HEK293 (cell line): ENCODE results near the gene ASB8.
A peak's percentile ranks its signal among the peaks of the same experiment; 100 is the strongest.

Experiments
- CTCF ChIA-PET: fragments of 350-600 bp; formaldehyde crosslinking; extraction: SDS; loops from one replicate; lab custom pipeline; 2021; ENCODE audit warnings: antibody characterized with exemption; lab: Yijun Ruan, JAX
- POLR2A ChIA-PET: fragments of 300-600 bp; formaldehyde crosslinking; extraction: SDS; loops from one replicate; lab custom pipeline; 2020; ENCODE audit warnings: antibody characterized with exemption, inconsistent platforms; lab: Yijun Ruan, JAX
- H3K27ac ChIP-seq: fragments of 200-500 bp; sonication (Bioruptor generic); 2 replicates; pipeline ENCODE4 v1.5.1; 2014; ENCODE audit warnings: low read depth, low read length, control low read depth, inconsistent platforms; ENCODE audit errors: extremely low read depth
- H3K36me3 ChIP-seq, 2 experiments: fragments of 200-500 bp in 1 of 2; sonication (Bioruptor generic) in 1 of 2; 1 replicate in 1 of 2; 2 replicates in 1 of 2; pipeline ENCODE4 v1.5.1; 2014 to 2017; ENCODE audit warnings: inconsistent platforms in 2 of 2, low read length in 2 of 2; ENCODE audit not compliant: control insufficient read depth in 2 of 2, insufficient read depth in 1 of 2
- H3K4me1 ChIP-seq: fragments of 200-500 bp; sonication (Bioruptor generic); 2 replicates; pipeline ENCODE4 v1.5.1; 2014; ENCODE audit warnings: mild to moderate bottlenecking, low read length, inconsistent platforms; ENCODE audit not compliant: control insufficient read depth, insufficient read depth
- H3K4me3 ChIP-seq: 2 replicates; pipeline ENCODE4 v1.5.1; 2011; ENCODE audit warnings: low read depth, mild to moderate bottlenecking, control low read depth, low read length, moderate library complexity
- H3K9me3 ChIP-seq: fragments of 200-500 bp; sonication (Bioruptor generic); 2 replicates; pipeline ENCODE4 v1.5.1; 2014; ENCODE audit warnings: low read depth, low read length, inconsistent platforms; ENCODE audit not compliant: control insufficient read depth, insufficient read depth
- GLI4 ChIP-seq: fragments of 450-650 bp; formaldehyde crosslinking; IDR thresholded peaks from 2 replicates; pipeline ENCODE4 v1.5.1; 2016; ENCODE audit warnings: missing biosample characterization, missing genetic modification characterization
- HOXD13 ChIP-seq: sonication (generic); formaldehyde crosslinking; IDR thresholded peaks from 2 replicates; pipeline ENCODE4 v1.8.0; 2022; ENCODE audit warnings: missing genetic modification reagents, borderline replicate concordance
- IKZF3 ChIP-seq: fragments of 450-650 bp; IDR thresholded peaks from 2 replicates; pipeline ENCODE4 v1.5.0; 2018; ENCODE audit warnings: missing biosample characterization, mild to moderate bottlenecking, missing genetic modification characterization, moderate library complexity
- KLF8 ChIP-seq: fragments of 450-650 bp; formaldehyde crosslinking; IDR thresholded peaks from 2 replicates; pipeline ENCODE4 v1.5.1; 2016; ENCODE audit warnings: missing biosample characterization, missing genetic modification characterization
- YY1 ChIP-seq: fragments of 450-650 bp; formaldehyde crosslinking; IDR thresholded peaks from 2 replicates; pipeline ENCODE4 v1.5.1; 2018; ENCODE audit warnings: missing biosample characterization, missing genetic modification characterization
- ZBTB20 ChIP-seq: fragments of 450-650 bp; formaldehyde crosslinking; IDR thresholded peaks from 2 replicates; pipeline ENCODE4 v1.5.1; 2016; ENCODE audit warnings: missing biosample characterization, missing genetic modification characterization
- ZNF10 ChIP-seq: fragments of 450-650 bp; formaldehyde crosslinking; IDR thresholded peaks from 2 replicates; pipeline ENCODE4 v1.5.1; 2017; ENCODE audit warnings: missing biosample characterization, missing genetic modification characterization
- ZNF184 ChIP-seq: fragments of 450-650 bp; IDR thresholded peaks from 2 replicates; pipeline ENCODE4 v1.5.1; 2018; ENCODE audit warnings: missing biosample characterization, mild to moderate bottlenecking, missing genetic modification characterization
- ZNF202 ChIP-seq: fragments of 450-650 bp; formaldehyde crosslinking; IDR thresholded peaks from 2 replicates; pipeline ENCODE4 v1.5.1; 2016; ENCODE audit warnings: missing biosample characterization, missing genetic modification characterization, borderline replicate concordance
- ZNF266 ChIP-seq: fragments of 450-650 bp; formaldehyde crosslinking; IDR thresholded peaks from 2 replicates; pipeline ENCODE4 v1.5.1; 2016; ENCODE audit warnings: missing biosample characterization, missing genetic modification characterization, low read depth
- ZNF302 ChIP-seq: fragments of 450-650 bp; formaldehyde crosslinking; IDR thresholded peaks from 2 replicates; pipeline ENCODE4 v1.5.1; 2016; ENCODE audit warnings: missing biosample characterization, missing genetic modification characterization, low read depth
- ZNF324 ChIP-seq: fragments of 450-650 bp; formaldehyde crosslinking; IDR thresholded peaks from 2 replicates; pipeline ENCODE4 v1.5.1; 2016; ENCODE audit warnings: missing biosample characterization, missing genetic modification characterization
- ZNF350 ChIP-seq: fragments of 450-650 bp; formaldehyde crosslinking; IDR thresholded peaks from 2 replicates; pipeline ENCODE4 v1.5.0; 2017; ENCODE audit warnings: missing biosample characterization, mild to moderate bottlenecking, missing genetic modification characterization
- ZNF404 ChIP-seq: fragments of 450-650 bp; formaldehyde crosslinking; IDR thresholded peaks from 2 replicates; pipeline ENCODE4 v1.5.1; 2017; ENCODE audit warnings: missing biosample characterization, missing genetic modification characterization
- ZNF529 ChIP-seq: fragments of 450-650 bp; formaldehyde crosslinking; IDR thresholded peaks from 2 replicates; pipeline ENCODE4 v1.5.1; 2017; ENCODE audit warnings: missing genetic modification characterization, missing biosample characterization; ENCODE audit not compliant: insufficient replicate concordance
- ZNF654 ChIP-seq: fragments of 450-650 bp; formaldehyde crosslinking; IDR thresholded peaks from 2 replicates; pipeline ENCODE4 v1.5.1; 2016; ENCODE audit warnings: low read depth, missing biosample characterization, missing genetic modification characterization
- ZNF76 ChIP-seq: fragments of 450-650 bp; formaldehyde crosslinking; IDR thresholded peaks from 2 replicates; pipeline ENCODE4; 2016; ENCODE audit warnings: low read depth, missing biosample characterization, missing genetic modification characterization, borderline replicate concordance
- ZSCAN16 ChIP-seq: fragments of 450-650 bp; formaldehyde crosslinking; IDR thresholded peaks from 2 replicates; pipeline ENCODE4 v1.5.1; 2016; ENCODE audit warnings: missing biosample characterization, missing genetic modification characterization
- ZSCAN30 ChIP-seq: fragments of 450-650 bp; IDR thresholded peaks from 2 replicates; pipeline ENCODE4 v1.5.1; 2018; ENCODE audit warnings: missing biosample characterization, mild to moderate bottlenecking, missing genetic modification characterization, moderate library complexity
- ZXDB ChIP-seq: fragments of 450-650 bp; formaldehyde crosslinking; IDR thresholded peaks from 2 replicates; pipeline ENCODE4 v1.5.1; 2016; ENCODE audit warnings: missing biosample characterization, missing genetic modification characterization
- TF ChIP-seq, protein P1 (sequence below): fragments of 450-650 bp; formaldehyde crosslinking; IDR thresholded peaks from 2 replicates; pipeline ENCODE4 v1.5.1; 2017; ENCODE audit warnings: missing biosample characterization, missing genetic modification characterization
- TF ChIP-seq, protein P2 (sequence below): fragments of 450-650 bp; formaldehyde crosslinking; IDR thresholded peaks from 2 replicates; pipeline ENCODE4 v1.5.1; 2016; ENCODE audit warnings: missing biosample characterization, missing genetic modification characterization, low read depth
- TF ChIP-seq, protein P3 (sequence below): fragments of 450-650 bp; formaldehyde crosslinking; IDR thresholded peaks from 2 replicates; pipeline ENCODE4 v1.5.1; 2016; ENCODE audit warnings: missing biosample characterization, missing genetic modification characterization
- TF ChIP-seq, protein P4 (sequence below): fragments of 450-650 bp; IDR thresholded peaks from 2 replicates; pipeline ENCODE4 v1.5.1; 2018; ENCODE audit warnings: missing biosample characterization, mild to moderate bottlenecking, missing genetic modification characterization

Gene ASB8

DNA sequence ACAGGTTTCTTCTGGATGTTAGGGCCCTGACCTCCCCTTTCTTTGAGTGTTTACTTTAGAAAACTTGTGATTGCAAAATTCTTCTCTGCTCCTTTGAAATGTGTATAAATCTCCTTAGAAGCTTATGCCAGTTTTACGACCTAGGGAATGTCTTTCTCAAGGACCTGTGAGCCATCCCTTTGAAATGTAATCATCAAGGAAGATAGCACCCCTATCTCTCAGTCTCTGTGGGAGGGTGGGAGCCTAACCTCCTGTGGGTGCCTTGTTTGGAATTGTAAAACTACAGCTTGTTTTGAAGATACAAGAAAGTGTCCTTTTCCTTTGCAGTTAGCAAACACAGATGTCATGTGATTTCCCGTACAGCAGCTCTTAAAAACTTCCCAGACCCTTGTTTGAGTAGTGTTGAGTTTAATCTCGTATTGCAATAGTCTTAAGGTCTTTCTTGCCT, 42.5 kb upstream of the ASB8 start (continued):
- TF ChIP-seq ZNF529: no peak
- no peak for TF ChIP-seq ZNF184 (tag by site-specific recombination)
- no peak for TF ChIP-seq ZSCAN30 (tag by site-specific recombination)
- no peak for TF ChIP-seq ZNF202 (tag by site-specific recombination)
- TF ChIP-seq, protein P1, sequence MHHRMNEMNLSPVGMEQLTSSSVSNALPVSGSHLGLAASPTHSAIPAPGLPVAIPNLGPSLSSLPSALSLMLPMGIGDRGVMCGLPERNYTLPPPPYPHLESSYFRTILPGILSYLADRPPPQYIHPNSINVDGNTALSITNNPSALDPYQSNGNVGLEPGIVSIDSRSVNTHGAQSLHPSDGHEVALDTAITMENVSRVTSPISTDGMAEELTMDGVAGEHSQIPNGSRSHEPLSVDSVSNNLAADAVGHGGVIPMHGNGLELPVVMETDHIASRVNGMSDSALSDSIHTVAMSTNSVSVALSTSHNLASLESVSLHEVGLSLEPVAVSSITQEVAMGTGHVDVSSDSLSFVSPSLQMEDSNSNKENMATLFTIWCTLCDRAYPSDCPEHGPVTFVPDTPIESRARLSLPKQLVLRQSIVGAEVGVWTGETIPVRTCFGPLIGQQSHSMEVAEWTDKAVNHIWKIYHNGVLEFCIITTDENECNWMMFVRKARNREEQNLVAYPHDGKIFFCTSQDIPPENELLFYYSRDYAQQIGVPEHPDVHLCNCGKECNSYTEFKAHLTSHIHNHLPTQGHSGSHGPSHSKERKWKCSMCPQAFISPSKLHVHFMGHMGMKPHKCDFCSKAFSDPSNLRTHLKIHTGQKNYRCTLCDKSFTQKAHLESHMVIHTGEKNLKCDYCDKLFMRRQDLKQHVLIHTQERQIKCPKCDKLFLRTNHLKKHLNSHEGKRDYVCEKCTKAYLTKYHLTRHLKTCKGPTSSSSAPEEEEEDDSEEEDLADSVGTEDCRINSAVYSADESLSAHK: no peak
- TF ChIP-seq KLF8: no peak
- TF ChIP-seq ZNF654 (tag by site-specific recombination): no peak
- no peak for TF ChIP-seq HOXD13 (CRISPR knock-in tag)
- 0 out of 2 replicates have a peak, but pooled peaks have one; percentile 38 for TF ChIP-seq ZBTB20 (tag by site-specific recombination)
- TF ChIP-seq YY1 (tag by site-specific recombination): no peak

DNA sequence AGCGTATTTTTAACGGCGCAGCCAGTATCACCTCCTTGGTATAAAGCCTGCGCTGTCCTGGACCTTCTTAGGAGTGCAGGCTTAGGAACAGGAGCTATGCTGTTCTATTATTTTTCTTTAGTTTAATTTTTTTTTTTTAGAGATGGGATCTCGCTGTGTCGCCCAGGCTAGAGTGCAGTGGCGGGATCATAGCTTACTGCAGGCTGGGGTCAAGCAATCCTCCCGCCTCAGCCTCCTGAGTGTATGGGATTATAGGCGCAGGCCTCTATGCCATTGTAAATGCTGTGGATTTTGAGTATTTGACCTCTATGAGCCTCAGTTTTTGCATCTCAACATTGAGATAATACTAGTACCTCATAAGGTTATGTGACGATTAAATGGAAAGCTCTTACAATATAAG, 41.7 kb upstream of the ASB8 start:
- TF ChIP-seq, protein P2, sequence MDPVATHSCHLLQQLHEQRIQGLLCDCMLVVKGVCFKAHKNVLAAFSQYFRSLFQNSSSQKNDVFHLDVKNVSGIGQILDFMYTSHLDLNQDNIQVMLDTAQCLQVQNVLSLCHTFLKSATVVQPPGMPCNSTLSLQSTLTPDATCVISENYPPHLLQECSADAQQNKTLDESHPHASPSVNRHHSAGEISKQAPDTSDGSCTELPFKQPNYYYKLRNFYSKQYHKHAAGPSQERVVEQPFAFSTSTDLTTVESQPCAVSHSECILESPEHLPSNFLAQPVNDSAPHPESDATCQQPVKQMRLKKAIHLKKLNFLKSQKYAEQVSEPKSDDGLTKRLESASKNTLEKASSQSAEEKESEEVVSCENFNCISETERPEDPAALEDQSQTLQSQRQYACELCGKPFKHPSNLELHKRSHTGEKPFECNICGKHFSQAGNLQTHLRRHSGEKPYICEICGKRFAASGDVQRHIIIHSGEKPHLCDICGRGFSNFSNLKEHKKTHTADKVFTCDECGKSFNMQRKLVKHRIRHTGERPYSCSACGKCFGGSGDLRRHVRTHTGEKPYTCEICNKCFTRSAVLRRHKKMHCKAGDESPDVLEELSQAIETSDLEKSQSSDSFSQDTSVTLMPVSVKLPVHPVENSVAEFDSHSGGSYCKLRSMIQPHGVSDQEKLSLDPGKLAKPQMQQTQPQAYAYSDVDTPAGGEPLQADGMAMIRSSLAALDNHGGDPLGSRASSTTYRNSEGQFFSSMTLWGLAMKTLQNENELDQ: no peak
- TF ChIP-seq ZXDB (tag by site-specific recombination): no peak
- Histone ChIP-seq H3K9me3 (no peaks in the 10 kb centered on the region), H3K4me3 (peak overlapping the region; percentile 71), H3K36me3 (no peaks in the 10 kb centered on the region), H3K27ac (peak overlapping the region; percentile 43; the same call in 1 of the 2 replicates), H3K4me1 (peaks cover 16% of the 10 kb centered on the region)
- CTCF ChIA-PET: interaction anchor here (0.7 to 2.9 kb wide), 5 partner anchors 10 to 419 kb away, joined by 3 to 19 read pairs (median 4); no protein-coding TSS in a partner anchor
- POLR2A ChIA-PET: interaction anchor here (0.9 kb wide), 1 partner anchor 419 kb away, joined by 3 read pairs; no protein-coding TSS in a partner anchor

DNA sequence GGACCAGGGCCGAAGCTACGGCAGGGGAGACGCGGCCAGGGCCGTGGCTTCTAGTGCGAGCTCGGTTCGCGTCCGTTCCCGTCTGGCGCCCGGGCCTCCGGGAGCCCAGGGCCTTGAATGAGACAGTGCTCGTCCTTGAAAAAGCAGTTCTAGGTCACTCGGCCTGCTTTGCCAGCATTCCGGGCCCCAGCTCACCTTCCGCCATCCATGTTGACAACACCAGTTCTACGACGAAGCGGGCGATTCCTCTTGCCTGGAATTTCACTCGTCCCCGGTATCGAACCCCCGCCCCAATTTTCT, 41.3 kb upstream of the ASB8 start:
- H3K36me3 ChIP-seq: no peaks in the 10 kb centered on the region
- no peaks in the 10 kb centered on the region for H3K9me3 ChIP-seq
- ChIA-PET CTCF (interaction anchor here (0.7 to 2.9 kb wide), 5 partner anchors 9 to 420 kb away, joined by 3 to 19 read pairs (median 4); no protein-coding TSS in a partner anchor), POLR2A (interaction anchor here (0.7 to 0.9 kb wide), 2 partner anchors 151 to 419 kb away, joined by 3 read pairs; no protein-coding TSS in a partner anchor)
- H3K4me1 ChIP-seq: peaks cover 16% of the 10 kb centered on the region
- peak overlapping the region; percentile 71 for H3K4me3 ChIP-seq
- peak overlapping the region; percentile 94 for H3K27ac ChIP-seq
- TF ChIP-seq ZSCAN30 (tag by site-specific recombination): no peak
- TF ChIP-seq ZNF350: no peak
- 0 out of 2 replicates have a peak, but pooled peaks have one; percentile 79 for TF ChIP-seq GLI4 (tag by site-specific recombination)
- TF ChIP-seq, protein P3, sequence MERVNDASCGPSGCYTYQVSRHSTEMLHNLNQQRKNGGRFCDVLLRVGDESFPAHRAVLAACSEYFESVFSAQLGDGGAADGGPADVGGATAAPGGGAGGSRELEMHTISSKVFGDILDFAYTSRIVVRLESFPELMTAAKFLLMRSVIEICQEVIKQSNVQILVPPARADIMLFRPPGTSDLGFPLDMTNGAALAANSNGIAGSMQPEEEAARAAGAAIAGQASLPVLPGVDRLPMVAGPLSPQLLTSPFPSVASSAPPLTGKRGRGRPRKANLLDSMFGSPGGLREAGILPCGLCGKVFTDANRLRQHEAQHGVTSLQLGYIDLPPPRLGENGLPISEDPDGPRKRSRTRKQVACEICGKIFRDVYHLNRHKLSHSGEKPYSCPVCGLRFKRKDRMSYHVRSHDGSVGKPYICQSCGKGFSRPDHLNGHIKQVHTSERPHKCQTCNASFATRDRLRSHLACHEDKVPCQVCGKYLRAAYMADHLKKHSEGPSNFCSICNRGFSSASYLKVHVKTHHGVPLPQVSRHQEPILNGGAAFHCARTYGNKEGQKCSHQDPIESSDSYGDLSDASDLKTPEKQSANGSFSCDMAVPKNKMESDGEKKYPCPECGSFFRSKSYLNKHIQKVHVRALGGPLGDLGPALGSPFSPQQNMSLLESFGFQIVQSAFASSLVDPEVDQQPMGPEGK (tag by site-specific recombination): no peak
- no peak for TF ChIP-seq ZNF266 (tag by site-specific recombination)
- peak; percentile 80 for TF ChIP-seq ZBTB20 (tag by site-specific recombination)
- TF ChIP-seq ZNF324 (tag by site-specific recombination): 0 out of 2 replicates have a peak, but pooled peaks have one; percentile 46
- no peak for TF ChIP-seq ZNF76 (tag by site-specific recombination)
- TF ChIP-seq, protein P4, sequence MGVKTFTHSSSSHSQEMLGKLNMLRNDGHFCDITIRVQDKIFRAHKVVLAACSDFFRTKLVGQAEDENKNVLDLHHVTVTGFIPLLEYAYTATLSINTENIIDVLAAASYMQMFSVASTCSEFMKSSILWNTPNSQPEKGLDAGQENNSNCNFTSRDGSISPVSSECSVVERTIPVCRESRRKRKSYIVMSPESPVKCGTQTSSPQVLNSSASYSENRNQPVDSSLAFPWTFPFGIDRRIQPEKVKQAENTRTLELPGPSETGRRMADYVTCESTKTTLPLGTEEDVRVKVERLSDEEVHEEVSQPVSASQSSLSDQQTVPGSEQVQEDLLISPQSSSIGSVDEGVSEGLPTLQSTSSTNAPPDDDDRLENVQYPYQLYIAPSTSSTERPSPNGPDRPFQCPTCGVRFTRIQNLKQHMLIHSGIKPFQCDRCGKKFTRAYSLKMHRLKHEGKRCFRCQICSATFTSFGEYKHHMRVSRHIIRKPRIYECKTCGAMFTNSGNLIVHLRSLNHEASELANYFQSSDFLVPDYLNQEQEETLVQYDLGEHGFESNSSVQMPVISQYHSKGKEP: no peak
- TF ChIP-seq ZNF302: no peak
- no peak for TF ChIP-seq ZSCAN16 (tag by site-specific recombination)
- TF ChIP-seq ZNF10 (tag by site-specific recombination): no peak
- no peak for TF ChIP-seq ZNF404 (tag by site-specific recombination)
- TF ChIP-seq IKZF3 (tag by site-specific recombination): no peak
